Testis (tissue), 2 donors: ENCODE results near the gene GPATCH8.

Source experiments
- CTCF ChIP-seq, 3 experiments: fragments of 450-650 bp in 2 of 3; fragments of 200-600 bp in 1 of 3; sonication (generic) in 1 of 3; IDR thresholded peaks; one replicate each; pipeline ENCODE4 v1.5.1; 2016 to 2019; ENCODE audit warnings: antibody characterized with exemption in 3 of 3, mild to moderate bottlenecking in 2 of 3, moderate library complexity in 1 of 3
- POLR2A ChIP-seq: fragments of 450-650 bp; IDR thresholded peaks from one replicate; pipeline ENCODE4 v1.6.1; 2017; ENCODE audit warnings: antibody characterized with exemption, mild to moderate bottlenecking, moderate library complexity

GRCh38 chr17:44355642-44356099 is 147.5 kb downstream of the GPATCH8 start:
- no peak for TF ChIP-seq POLR2A
- no peak for TF ChIP-seq CTCF (IDR thresholded peaks at IDR 0.05)
